A673 (cell line): ENCODE results near the gene EAPP. TPM values are rescaled to one million over a fixed set of nuclear protein-coding genes. Genes with fewer than 3 reads are reported as not detected.
A peak's percentile ranks its signal among the peaks of the same experiment; 100 is the strongest.

Experiments used
- BruUV-seq: library from RNA; stranded (reverse); fragments of 400-500 nt; replicated peaks from 2 replicates; lab custom pipeline; 2021; lab: Mats Ljungman, UMichigan
- CTCF ChIA-PET: fragments of 300-600 bp; sonication (Branson Sonifier 250); formaldehyde crosslinking; loops from one replicate; lab custom pipeline; 2022; ENCODE audit warnings: antibody characterized with exemption; lab: Charles Lee
- POLR2A ChIA-PET: fragments of 300-600 bp; sonication (Branson Sonifier 250); formaldehyde crosslinking; loops from one replicate; lab custom pipeline; 2022; ENCODE audit warnings: antibody characterized with exemption; ENCODE audit not compliant: low non-redundant PET; lab: Charles Lee
- DNase-seq: peaks from one replicate; pipeline ENCODE4 v3.0.0-alpha.2; 2015; ENCODE audit warnings: low spot score
- H3K27ac ChIP-seq: fragments of 200-600 bp; sonication (generic); 2 replicates; pipeline ENCODE4 v1.5.1; 2016; ENCODE audit warnings: mixed run types, low read depth, mild to moderate bottlenecking, mixed read lengths, antibody characterized with exemption, low read length; ENCODE audit not compliant: poor library complexity, severe bottlenecking
- H3K27me3 ChIP-seq: fragments of 200-600 bp; sonication (generic); replicated peaks from 2 replicates; pipeline ENCODE4 v1.6.1; 2017; ENCODE audit warnings: mixed run types, low read depth, mild to moderate bottlenecking, mixed read lengths, antibody characterized with exemption, low read length; ENCODE audit not compliant: insufficient read depth, poor library complexity
- H3K36me3 ChIP-seq: fragments of 200-600 bp; sonication (generic); 2 replicates; pipeline ENCODE4 v1.6.1; 2016; ENCODE audit warnings: mixed run types, mild to moderate bottlenecking, mixed read lengths, antibody characterized with exemption, low read length; ENCODE audit not compliant: insufficient read depth, poor library complexity, severe bottlenecking
- H3K4me1 ChIP-seq: fragments of 200-600 bp; sonication (generic); 2 replicates; pipeline ENCODE4 v1.6.1; 2017; ENCODE audit warnings: mixed run types, mild to moderate bottlenecking, mixed read lengths, antibody characterized with exemption, low read length; ENCODE audit not compliant: insufficient read depth, poor library complexity, severe bottlenecking
- H3K4me3 ChIP-seq: fragments of 200-600 bp; sonication (generic); 2 replicates; pipeline ENCODE4 v1.5.1; 2016; ENCODE audit warnings: low read depth, mixed run types, mild to moderate bottlenecking, mixed read lengths, low read length; ENCODE audit not compliant: poor library complexity, severe bottlenecking
- H3K9me3 ChIP-seq: fragments of 200-600 bp; sonication (generic); 2 replicates; pipeline ENCODE4 v1.6.1; 2016; ENCODE audit warnings: mixed run types, low read depth, mild to moderate bottlenecking, mixed read lengths, antibody characterized with exemption, low read length; ENCODE audit not compliant: poor library complexity, severe bottlenecking
- EZH2 ChIP-seq: fragments of 200-600 bp; sonication (generic); IDR thresholded peaks from 2 replicates; pipeline ENCODE4 v1.6.1; 2017; ENCODE audit warnings: borderline replicate concordance, low read depth, mild to moderate bottlenecking, mixed read lengths, antibody characterized with exemption, low read length; ENCODE audit not compliant: poor library complexity, severe bottlenecking
- intact Hi-C: fragments of 100-400 bp; cut with micrococcal nuclease; formaldehyde crosslinking; loops from one replicate; pipeline ENCODE4 v1.10.0; 2022; ENCODE audit not compliant: unreplicated experiment
- total RNA-seq: library from RNA; stranded (reverse); gene quantifications from 2 replicates; pipeline ENCODE4 v1.2.3, GENCODE V29; 2021
- TF ChIP-seq, protein P1 (sequence below): fragments of 300-800, 200-600 bp; sonication (generic); conservative IDR thresholded peaks from 2 replicates; pipeline ENCODE4 v1.5.1; 2017; ENCODE audit warnings: low read depth, mild to moderate bottlenecking, antibody characterized with exemption, low read length, moderate library complexity, mixed read lengths

The EAPP gene
- total RNA-seq, 1 experiment from 2014 or later: 33.1 TPM

DNA sequence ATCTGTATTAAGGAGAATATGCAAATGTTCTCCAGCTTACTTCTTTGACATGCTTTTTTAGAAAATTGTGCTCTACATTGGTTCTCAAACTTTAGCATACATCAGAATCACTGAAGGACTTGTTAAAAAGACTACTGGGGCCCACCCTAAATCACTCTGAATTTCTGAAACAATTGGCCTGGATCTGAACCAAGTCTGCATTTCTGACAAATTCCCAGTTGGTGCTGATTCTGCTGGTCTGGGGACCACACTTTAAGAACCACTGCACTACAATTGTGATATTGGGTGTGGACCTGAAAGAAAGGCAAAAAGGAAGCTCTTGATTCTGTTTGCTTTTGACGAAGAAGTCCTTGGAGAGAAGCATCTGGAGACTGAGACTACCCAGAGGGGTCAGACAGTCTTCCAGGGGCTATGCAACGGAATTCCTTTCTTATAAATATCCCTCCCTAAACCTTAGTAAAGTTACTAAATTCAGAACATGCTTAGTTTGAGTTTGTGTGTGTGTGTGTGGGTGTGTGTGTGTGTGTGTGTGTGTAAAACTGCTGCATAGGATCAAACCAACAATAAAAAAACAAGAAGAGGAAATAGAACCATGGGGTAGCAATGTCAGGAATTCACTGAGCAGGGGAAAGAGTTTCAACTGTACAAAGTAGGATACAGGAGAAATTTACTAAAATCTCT is 36.8 kb downstream of the EAPP start:
- H3K4me3 ChIP-seq: no peak overlapping the region
- DNase-seq: peak; percentile 19
- H3K27ac ChIP-seq: no peak overlapping the region
- no peaks in the 10 kb centered on the region for H3K4me1 ChIP-seq
- TF ChIP-seq EZH2: no peak
- TF ChIP-seq, protein P1, sequence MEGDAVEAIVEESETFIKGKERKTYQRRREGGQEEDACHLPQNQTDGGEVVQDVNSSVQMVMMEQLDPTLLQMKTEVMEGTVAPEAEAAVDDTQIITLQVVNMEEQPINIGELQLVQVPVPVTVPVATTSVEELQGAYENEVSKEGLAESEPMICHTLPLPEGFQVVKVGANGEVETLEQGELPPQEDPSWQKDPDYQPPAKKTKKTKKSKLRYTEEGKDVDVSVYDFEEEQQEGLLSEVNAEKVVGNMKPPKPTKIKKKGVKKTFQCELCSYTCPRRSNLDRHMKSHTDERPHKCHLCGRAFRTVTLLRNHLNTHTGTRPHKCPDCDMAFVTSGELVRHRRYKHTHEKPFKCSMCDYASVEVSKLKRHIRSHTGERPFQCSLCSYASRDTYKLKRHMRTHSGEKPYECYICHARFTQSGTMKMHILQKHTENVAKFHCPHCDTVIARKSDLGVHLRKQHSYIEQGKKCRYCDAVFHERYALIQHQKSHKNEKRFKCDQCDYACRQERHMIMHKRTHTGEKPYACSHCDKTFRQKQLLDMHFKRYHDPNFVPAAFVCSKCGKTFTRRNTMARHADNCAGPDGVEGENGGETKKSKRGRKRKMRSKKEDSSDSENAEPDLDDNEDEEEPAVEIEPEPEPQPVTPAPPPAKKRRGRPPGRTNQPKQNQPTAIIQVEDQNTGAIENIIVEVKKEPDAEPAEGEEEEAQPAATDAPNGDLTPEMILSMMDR: no peak
- no TSS peak for BruUV-seq
- intact Hi-C loops: no loop called here
- no peaks in the 10 kb centered on the region for H3K27me3 ChIP-seq
- no peaks in the 10 kb centered on the region for H3K9me3 ChIP-seq
- ChIA-PET POLR2A (no interaction called here), CTCF (interaction anchor here (1.3 kb wide), 1 partner anchor 139 kb away, joined by 6 read pairs; no protein-coding TSS in a partner anchor)
- H3K36me3 ChIP-seq: no peaks in the 10 kb centered on the region

GRCh38 chr14:34502001-34502400 is 37.5 kb downstream of the EAPP start:
- intact Hi-C loops: no loop called here
- H3K27ac ChIP-seq: no peak overlapping the region
- no peak overlapping the region for H3K4me3 ChIP-seq
- no peaks in the 10 kb centered on the region for H3K36me3 ChIP-seq
- ChIA-PET CTCF (interaction anchor here (1.3 kb wide), 1 partner anchor 138 kb away, joined by 6 read pairs; no protein-coding TSS in a partner anchor), POLR2A (no interaction called here)
- BruUV-seq: no TSS peak
- TF ChIP-seq, protein P1: no peak
- no peak for TF ChIP-seq EZH2
- H3K4me1 ChIP-seq: peaks cover 4% of the 10 kb centered on the region
- H3K27me3 ChIP-seq: no peaks in the 10 kb centered on the region
- H3K9me3 ChIP-seq: no peaks in the 10 kb centered on the region
- no peak for DNase-seq

- BruUV-seq: no TSS peak
- no peak for TF ChIP-seq EZH2
- TF ChIP-seq, protein P1: no peak
- H3K27me3 ChIP-seq: no peaks in the 10 kb centered on the region
- ChIA-PET CTCF (interaction anchor here (0.7 to 1.3 kb wide), 2 partner anchors 137 to 171 kb away, joined by 6 to 7 read pairs; no protein-coding TSS in a partner anchor), POLR2A (no interaction called here)
- intact Hi-C loops: no loop called here
- no peak overlapping the region for H3K27ac ChIP-seq
- no peaks in the 10 kb centered on the region for H3K9me3 ChIP-seq
- peaks cover 9% of the 10 kb centered on the region for H3K4me1 ChIP-seq
- no peak overlapping the region for H3K4me3 ChIP-seq
- no peak for DNase-seq
- no peaks in the 10 kb centered on the region for H3K36me3 ChIP-seq
These were observed 38.4 kb downstream of the EAPP start for GRCh38 chr14:34501004-34501580.
